Nephron (organoid): Measurements from ENCODE around the gene ERBIN.

ENCODE experiments used
- H3K27ac Mint-ChIP-seq, 3 experiments: 2 replicates each; pipeline ENCODE4 v1.8.0; 2020; ENCODE audit warnings: mixed read lengths in 3 of 3, mild to moderate bottlenecking in 2 of 3, moderate library complexity in 1 of 3
- H3K27me3 Mint-ChIP-seq: 2 replicates; pipeline ENCODE4 v1.8.0; 2021; ENCODE audit warnings: low read depth, mild to moderate bottlenecking, moderate library complexity, mixed read lengths
- H3K36me3 Mint-ChIP-seq: 2 replicates; pipeline ENCODE4 v1.8.0; 2020; ENCODE audit warnings: low read depth, mixed read lengths
- H3K4me1 Mint-ChIP-seq: 2 replicates; pipeline ENCODE4 v1.8.0; 2020; ENCODE audit warnings: mixed read lengths
- H3K4me3 Mint-ChIP-seq, 3 experiments: 2 replicates each; pipeline ENCODE4 v1.8.0; 2020; ENCODE audit warnings: mild to moderate bottlenecking in 3 of 3, mixed read lengths in 3 of 3, moderate library complexity in 2 of 3
- H3K9me3 Mint-ChIP-seq: 2 replicates; pipeline ENCODE4 v1.8.0; 2020; ENCODE audit warnings: mixed read lengths
- CTCF ChIP-seq, 3 experiments: fragments of 200-600 bp; sonication (generic); IDR thresholded peaks; one replicate each; pipeline ENCODE4 v1.5.0; 2021; ENCODE audit warnings: antibody characterized with exemption in 3 of 3; ENCODE audit not compliant: unreplicated experiment in 3 of 3

Gene ERBIN

GRCh38 chr5:65943771-65944170, 17.4 kb downstream of the ERBIN start:
- no peak for TF ChIP-seq CTCF (IDR thresholded peaks at IDR 0.05; ENCODE audit: unreplicated experiment in 3 of 3)
- H3K27me3 Mint-ChIP-seq, result no peaks in the 10 kb centered on the region
- H3K9me3 Mint-ChIP-seq, result peaks cover 20% of the 10 kb centered on the region
- no peak overlapping the region for H3K27ac Mint-ChIP-seq
- no peak overlapping the region for H3K4me3 Mint-ChIP-seq
- peaks cover 73% of the 10 kb centered on the region for H3K36me3 Mint-ChIP-seq
- H3K4me1 Mint-ChIP-seq, result no peaks in the 10 kb centered on the region

- no peak overlapping the region for H3K27ac Mint-ChIP-seq
- H3K4me1 Mint-ChIP-seq, result no peaks in the 10 kb centered on the region
- H3K27me3 Mint-ChIP-seq, result no peaks in the 10 kb centered on the region
- no peak for TF ChIP-seq CTCF (IDR thresholded peaks at IDR 0.05; ENCODE audit: unreplicated experiment in 3 of 3)
- no peak overlapping the region for H3K4me3 Mint-ChIP-seq
- peaks cover 17% of the 10 kb centered on the region for H3K9me3 Mint-ChIP-seq
- H3K36me3 Mint-ChIP-seq, result peaks cover 74% of the 10 kb centered on the region
Measured at GRCh38 chr5:65946198-65946745, 19.9 kb downstream of the ERBIN start.

GRCh38 chr5:65948115-65948747, 21.9 kb downstream of the ERBIN start:
- no peak overlapping the region for H3K4me3 Mint-ChIP-seq
- H3K27me3 Mint-ChIP-seq, result no peaks in the 10 kb centered on the region
- peaks cover 14% of the 10 kb centered on the region for H3K9me3 Mint-ChIP-seq
- H3K27ac Mint-ChIP-seq, result no peak overlapping the region
- peaks cover 5% of the 10 kb centered on the region for H3K4me1 Mint-ChIP-seq
- peaks cover 65% of the 10 kb centered on the region for H3K36me3 Mint-ChIP-seq
- TF ChIP-seq CTCF (IDR thresholded peaks at IDR 0.05; ENCODE audit: unreplicated experiment in 3 of 3), result no peak

- TF ChIP-seq CTCF (IDR thresholded peaks at IDR 0.05; ENCODE audit: unreplicated experiment in 3 of 3), result no peak
- Mint-ChIP-seq H3K36me3 (peaks cover 55% of the 10 kb centered on the region), H3K4me1 (peaks cover 7% of the 10 kb centered on the region), H3K27ac (no peak overlapping the region), H3K9me3 (peaks cover 13% of the 10 kb centered on the region), H3K27me3 (no peaks in the 10 kb centered on the region), H3K4me3 (no peak overlapping the region)
Measured at GRCh38 chr5:65951330-65951729, 25.0 kb downstream of the ERBIN start.

- H3K27ac Mint-ChIP-seq, result no peak overlapping the region
- no peak for TF ChIP-seq CTCF (IDR thresholded peaks at IDR 0.05; ENCODE audit: unreplicated experiment in 3 of 3)
- H3K27me3 Mint-ChIP-seq, result no peaks in the 10 kb centered on the region
- H3K9me3 Mint-ChIP-seq, result peaks cover 10% of the 10 kb centered on the region
- H3K4me3 Mint-ChIP-seq, result no peak overlapping the region
- H3K36me3 Mint-ChIP-seq, result peaks cover 55% of the 10 kb centered on the region
- H3K4me1 Mint-ChIP-seq, result peaks cover 7% of the 10 kb centered on the region
Measured at GRCh38 chr5:65952259-65952658, 25.9 kb downstream of the ERBIN start.

GRCh38 chr5:65954200-65954599, 27.8 kb downstream of the ERBIN start:
- peaks cover 65% of the 10 kb centered on the region for H3K36me3 Mint-ChIP-seq
- H3K27me3 Mint-ChIP-seq, result no peaks in the 10 kb centered on the region
- peaks cover 7% of the 10 kb centered on the region for H3K4me1 Mint-ChIP-seq
- H3K4me3 Mint-ChIP-seq, result no peak overlapping the region
- TF ChIP-seq CTCF (IDR thresholded peaks at IDR 0.05; ENCODE audit: unreplicated experiment in 3 of 3), result no peak
- no peak overlapping the region for H3K27ac Mint-ChIP-seq
- H3K9me3 Mint-ChIP-seq, result peaks cover 9% of the 10 kb centered on the region
